SK-N-SH treated with all-trans-retinoic acid at 6 μM for 48 hours (cell line): ENCODE data around the gene DIAPH3.

ENCODE experiments used
- ATAC-seq: fragments of 200-7000 bp; cut with Tn5 transposase; 3 replicates; pipeline ENCODE4 v1.9.1; 2020; ENCODE audit warnings: mild to moderate bottlenecking, moderate library complexity
- BACH2 ChIP-seq: fragments of 250-450 bp; sonication (Bioruptor Pico); IDR thresholded peaks from 2 replicates; pipeline ENCODE4 v1.9.0; 2021; ENCODE audit warnings: mild to moderate bottlenecking, borderline replicate concordance
- CSDC2 ChIP-seq: fragments of 250-450 bp; sonication (Bioruptor Pico); IDR thresholded peaks from 2 replicates; pipeline ENCODE4 v1.5.0; 2020; ENCODE audit warnings: mild to moderate bottlenecking, moderate library complexity
- ESRRG ChIP-seq: fragments of 250-450 bp; sonication (Bioruptor Pico); IDR thresholded peaks from 2 replicates; pipeline ENCODE4 v1.6.1; 2021; ENCODE audit warnings: mild to moderate bottlenecking
- GLIS3 ChIP-seq: fragments of 250-450 bp; sonication (Bioruptor Pico); IDR thresholded peaks from 2 replicates; pipeline ENCODE4 v1.5.0; 2020; ENCODE audit warnings: mild to moderate bottlenecking, moderate library complexity
- ISL1 ChIP-seq: fragments of 250-450 bp; sonication (Bioruptor Pico); IDR thresholded peaks from 2 replicates; pipeline ENCODE4 v2.1.2; 2022; ENCODE audit warnings: mild to moderate bottlenecking, moderate library complexity
- OSR1 ChIP-seq: fragments of 250-450 bp; sonication (Bioruptor Pico); IDR thresholded peaks from 2 replicates; pipeline ENCODE4 v1.8.0; 2022; ENCODE audit warnings: moderate library complexity, mild to moderate bottlenecking, inconsistent platforms
- PPARA ChIP-seq: fragments of 250-450 bp; sonication (Bioruptor Pico); IDR thresholded peaks from 2 replicates; pipeline ENCODE4 v1.5.0; 2020; ENCODE audit warnings: mild to moderate bottlenecking, borderline replicate concordance
- RARB ChIP-seq: fragments of 250-450 bp; sonication (Bioruptor Pico); IDR thresholded peaks from 2 replicates; pipeline ENCODE4 v1.8.0; 2021; ENCODE audit warnings: mild to moderate bottlenecking, moderate library complexity
- SNAI2 ChIP-seq: fragments of 250-450 bp; sonication (Bioruptor Pico); IDR thresholded peaks from 2 replicates; pipeline ENCODE4 v1.5.0; 2020; ENCODE audit warnings: mild to moderate bottlenecking, moderate library complexity
- TCF4 ChIP-seq: fragments of 250-450 bp; sonication (Bioruptor Pico); IDR thresholded peaks from 2 replicates; pipeline ENCODE4 v1.8.0; 2021; ENCODE audit warnings: mild to moderate bottlenecking, moderate library complexity, borderline replicate concordance
- TOX ChIP-seq: fragments of 250-450 bp; sonication (Bioruptor Pico); IDR thresholded peaks from 2 replicates; pipeline ENCODE4 v1.8.0; 2021; ENCODE audit warnings: mild to moderate bottlenecking, moderate library complexity, borderline replicate concordance
- ZC3H10 ChIP-seq: fragments of 250-450 bp; sonication (Bioruptor Pico); IDR thresholded peaks from 2 replicates; pipeline ENCODE4 v1.5.1; 2021; ENCODE audit warnings: mild to moderate bottlenecking, moderate library complexity
- ZFP30 ChIP-seq: fragments of 450-650 bp; formaldehyde crosslinking; IDR thresholded peaks from 2 replicates; pipeline ENCODE4 v1.5.0; 2022; ENCODE audit warnings: mild to moderate bottlenecking, moderate library complexity
- ZNF565 ChIP-seq: fragments of 450-650 bp; formaldehyde crosslinking; conservative IDR thresholded peaks from 2 replicates; pipeline ENCODE4 v1.5.0; 2020; ENCODE audit warnings: low read depth, mild to moderate bottlenecking, moderate library complexity
- ZNF8 ChIP-seq: fragments of 450-650 bp; formaldehyde crosslinking; IDR thresholded peaks from 2 replicates; pipeline ENCODE4 v1.5.0; 2020; ENCODE audit warnings: mild to moderate bottlenecking, moderate library complexity
- TF ChIP-seq, protein P1 (sequence below): fragments of 250-450 bp; sonication (Bioruptor Pico); IDR thresholded peaks from 2 replicates; pipeline ENCODE4 v1.8.0; 2021; ENCODE audit warnings: low read depth, mild to moderate bottlenecking, moderate library complexity, borderline replicate concordance
- TF ChIP-seq, protein P2 (sequence below): fragments of 250-450 bp; sonication (Bioruptor Pico); IDR thresholded peaks from 2 replicates; pipeline ENCODE4 v1.8.0; 2020; ENCODE audit warnings: mild to moderate bottlenecking, moderate library complexity, borderline replicate concordance
- TF ChIP-seq, protein P3 (sequence below): fragments of 250-450 bp; sonication (Bioruptor Pico); IDR thresholded peaks from 2 replicates; pipeline ENCODE4 v1.5.0; 2020; ENCODE audit warnings: mild to moderate bottlenecking, moderate library complexity
- TF ChIP-seq, protein P4 (sequence below): fragments of 250-450 bp; sonication (Bioruptor Pico); IDR thresholded peaks from 2 replicates; pipeline ENCODE4 v1.5.1; 2021; ENCODE audit warnings: mild to moderate bottlenecking, moderate library complexity

DIAPH3 gene

DNA sequence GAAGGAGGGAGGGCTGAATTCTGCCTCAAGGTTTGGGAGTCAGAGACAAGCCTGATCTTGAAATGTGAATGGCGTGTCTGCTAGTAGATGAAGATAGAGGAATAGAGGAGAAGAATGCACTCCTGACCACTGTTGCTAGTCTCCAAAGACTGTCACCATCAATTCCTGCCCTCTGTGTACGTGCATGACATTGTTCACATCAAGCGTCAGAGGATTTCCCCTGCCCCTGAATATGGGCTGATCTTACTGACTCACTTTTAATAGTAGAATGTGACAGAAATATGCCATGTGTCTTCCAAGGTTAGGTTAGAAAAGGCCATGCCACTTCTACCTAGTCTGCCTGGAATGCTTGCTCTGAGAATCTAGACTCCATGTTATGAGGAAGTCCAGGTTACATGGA lies 538.6 kb downstream of the DIAPH3 start:
- TF ChIP-seq TOX (CRISPR knock-in tag) (no peak), GLIS3 (CRISPR knock-in tag) (no peak), ZNF8 (no peak), SNAI2 (CRISPR knock-in tag) (no peak), ESRRG (no peak), PPARA (no peak), CSDC2 (CRISPR knock-in tag) (no peak), ZNF565 (CRISPR knock-in tag) (no peak), ZFP30 (no peak), BACH2 (CRISPR knock-in tag) (no peak)
- TF ChIP-seq, protein P1, sequence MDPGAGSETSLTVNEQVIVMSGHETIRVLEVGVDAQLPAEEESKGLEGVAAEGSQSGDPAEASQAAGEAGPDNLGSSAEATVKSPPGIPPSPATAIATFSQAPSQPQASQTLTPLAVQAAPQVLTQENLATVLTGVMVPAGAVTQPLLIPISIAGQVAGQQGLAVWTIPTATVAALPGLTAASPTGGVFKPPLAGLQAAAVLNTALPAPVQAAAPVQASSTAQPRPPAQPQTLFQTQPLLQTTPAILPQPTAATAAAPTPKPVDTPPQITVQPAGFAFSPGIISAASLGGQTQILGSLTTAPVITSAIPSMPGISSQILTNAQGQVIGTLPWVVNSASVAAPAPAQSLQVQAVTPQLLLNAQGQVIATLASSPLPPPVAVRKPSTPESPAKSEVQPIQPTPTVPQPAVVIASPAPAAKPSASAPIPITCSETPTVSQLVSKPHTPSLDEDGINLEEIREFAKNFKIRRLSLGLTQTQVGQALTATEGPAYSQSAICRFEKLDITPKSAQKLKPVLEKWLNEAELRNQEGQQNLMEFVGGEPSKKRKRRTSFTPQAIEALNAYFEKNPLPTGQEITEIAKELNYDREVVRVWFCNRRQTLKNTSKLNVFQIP (CRISPR knock-in tag) = no peak
- TF ChIP-seq, protein P2, sequence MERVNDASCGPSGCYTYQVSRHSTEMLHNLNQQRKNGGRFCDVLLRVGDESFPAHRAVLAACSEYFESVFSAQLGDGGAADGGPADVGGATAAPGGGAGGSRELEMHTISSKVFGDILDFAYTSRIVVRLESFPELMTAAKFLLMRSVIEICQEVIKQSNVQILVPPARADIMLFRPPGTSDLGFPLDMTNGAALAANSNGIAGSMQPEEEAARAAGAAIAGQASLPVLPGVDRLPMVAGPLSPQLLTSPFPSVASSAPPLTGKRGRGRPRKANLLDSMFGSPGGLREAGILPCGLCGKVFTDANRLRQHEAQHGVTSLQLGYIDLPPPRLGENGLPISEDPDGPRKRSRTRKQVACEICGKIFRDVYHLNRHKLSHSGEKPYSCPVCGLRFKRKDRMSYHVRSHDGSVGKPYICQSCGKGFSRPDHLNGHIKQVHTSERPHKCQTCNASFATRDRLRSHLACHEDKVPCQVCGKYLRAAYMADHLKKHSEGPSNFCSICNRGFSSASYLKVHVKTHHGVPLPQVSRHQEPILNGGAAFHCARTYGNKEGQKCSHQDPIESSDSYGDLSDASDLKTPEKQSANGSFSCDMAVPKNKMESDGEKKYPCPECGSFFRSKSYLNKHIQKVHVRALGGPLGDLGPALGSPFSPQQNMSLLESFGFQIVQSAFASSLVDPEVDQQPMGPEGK (CRISPR knock-in tag) = no peak
- TF ChIP-seq, protein P3, sequence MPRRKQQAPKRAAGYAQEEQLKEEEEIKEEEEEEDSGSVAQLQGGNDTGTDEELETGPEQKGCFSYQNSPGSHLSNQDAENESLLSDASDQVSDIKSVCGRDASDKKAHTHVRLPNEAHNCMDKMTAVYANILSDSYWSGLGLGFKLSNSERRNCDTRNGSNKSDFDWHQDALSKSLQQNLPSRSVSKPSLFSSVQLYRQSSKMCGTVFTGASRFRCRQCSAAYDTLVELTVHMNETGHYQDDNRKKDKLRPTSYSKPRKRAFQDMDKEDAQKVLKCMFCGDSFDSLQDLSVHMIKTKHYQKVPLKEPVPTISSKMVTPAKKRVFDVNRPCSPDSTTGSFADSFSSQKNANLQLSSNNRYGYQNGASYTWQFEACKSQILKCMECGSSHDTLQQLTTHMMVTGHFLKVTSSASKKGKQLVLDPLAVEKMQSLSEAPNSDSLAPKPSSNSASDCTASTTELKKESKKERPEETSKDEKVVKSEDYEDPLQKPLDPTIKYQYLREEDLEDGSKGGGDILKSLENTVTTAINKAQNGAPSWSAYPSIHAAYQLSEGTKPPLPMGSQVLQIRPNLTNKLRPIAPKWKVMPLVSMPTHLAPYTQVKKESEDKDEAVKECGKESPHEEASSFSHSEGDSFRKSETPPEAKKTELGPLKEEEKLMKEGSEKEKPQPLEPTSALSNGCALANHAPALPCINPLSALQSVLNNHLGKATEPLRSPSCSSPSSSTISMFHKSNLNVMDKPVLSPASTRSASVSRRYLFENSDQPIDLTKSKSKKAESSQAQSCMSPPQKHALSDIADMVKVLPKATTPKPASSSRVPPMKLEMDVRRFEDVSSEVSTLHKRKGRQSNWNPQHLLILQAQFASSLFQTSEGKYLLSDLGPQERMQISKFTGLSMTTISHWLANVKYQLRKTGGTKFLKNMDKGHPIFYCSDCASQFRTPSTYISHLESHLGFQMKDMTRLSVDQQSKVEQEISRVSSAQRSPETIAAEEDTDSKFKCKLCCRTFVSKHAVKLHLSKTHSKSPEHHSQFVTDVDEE (CRISPR knock-in tag) = no peak
- TF ChIP-seq, protein P4, sequence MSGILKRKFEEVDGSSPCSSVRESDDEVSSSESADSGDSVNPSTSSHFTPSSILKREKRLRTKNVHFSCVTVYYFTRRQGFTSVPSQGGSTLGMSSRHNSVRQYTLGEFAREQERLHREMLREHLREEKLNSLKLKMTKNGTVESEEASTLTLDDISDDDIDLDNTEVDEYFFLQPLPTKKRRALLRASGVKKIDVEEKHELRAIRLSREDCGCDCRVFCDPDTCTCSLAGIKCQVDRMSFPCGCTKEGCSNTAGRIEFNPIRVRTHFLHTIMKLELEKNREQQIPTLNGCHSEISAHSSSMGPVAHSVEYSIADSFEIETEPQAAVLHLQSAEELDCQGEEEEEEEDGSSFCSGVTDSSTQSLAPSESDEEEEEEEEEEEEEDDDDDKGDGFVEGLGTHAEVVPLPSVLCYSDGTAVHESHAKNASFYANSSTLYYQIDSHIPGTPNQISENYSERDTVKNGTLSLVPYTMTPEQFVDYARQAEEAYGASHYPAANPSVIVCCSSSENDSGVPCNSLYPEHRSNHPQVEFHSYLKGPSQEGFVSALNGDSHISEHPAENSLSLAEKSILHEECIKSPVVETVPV (CRISPR knock-in tag) = no peak
- TF ChIP-seq, all 23 proteins: peak for 0
- ATAC-seq = no peak

DNA sequence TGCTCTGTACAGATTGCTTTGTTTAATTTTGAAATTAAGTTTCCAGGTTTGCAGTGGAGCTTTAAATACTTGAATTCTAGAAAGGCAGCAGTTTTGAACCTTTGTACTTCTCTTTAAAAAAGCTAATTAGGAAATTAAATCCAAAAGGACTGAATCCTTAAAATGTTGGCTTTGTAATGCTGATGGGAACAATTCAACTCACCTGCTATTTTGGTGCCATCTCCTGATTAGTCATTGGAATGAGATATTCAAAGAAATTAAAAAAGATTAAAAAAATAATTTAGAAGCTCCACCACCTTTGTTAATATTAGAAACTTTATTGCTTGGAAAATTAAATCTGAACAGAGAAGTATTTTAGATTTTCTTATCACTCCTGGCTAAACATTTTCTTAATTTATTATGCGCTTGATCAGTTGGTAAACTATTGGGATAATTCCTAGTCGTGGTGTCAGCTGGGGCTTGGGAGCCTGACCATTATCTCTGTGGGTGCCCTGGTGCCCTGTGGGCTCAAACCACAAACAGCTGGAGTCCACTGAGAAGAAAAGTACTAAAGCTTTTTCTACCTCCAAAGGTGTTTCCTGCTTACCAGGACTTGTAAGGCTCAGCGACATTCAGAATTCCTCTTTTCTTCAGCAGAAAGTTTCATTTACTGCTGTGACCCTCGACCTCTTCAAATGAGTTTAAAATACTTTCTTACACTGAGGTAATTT lies 540.4 kb downstream of the DIAPH3 start:
- TF ChIP-seq GLIS3 (CRISPR knock-in tag) (no peak), BACH2 (CRISPR knock-in tag) (no peak), ZFP30 (no peak), ISL1 (no peak), ZC3H10 (CRISPR knock-in tag) (no peak)
- ATAC-seq = no peak

DNA sequence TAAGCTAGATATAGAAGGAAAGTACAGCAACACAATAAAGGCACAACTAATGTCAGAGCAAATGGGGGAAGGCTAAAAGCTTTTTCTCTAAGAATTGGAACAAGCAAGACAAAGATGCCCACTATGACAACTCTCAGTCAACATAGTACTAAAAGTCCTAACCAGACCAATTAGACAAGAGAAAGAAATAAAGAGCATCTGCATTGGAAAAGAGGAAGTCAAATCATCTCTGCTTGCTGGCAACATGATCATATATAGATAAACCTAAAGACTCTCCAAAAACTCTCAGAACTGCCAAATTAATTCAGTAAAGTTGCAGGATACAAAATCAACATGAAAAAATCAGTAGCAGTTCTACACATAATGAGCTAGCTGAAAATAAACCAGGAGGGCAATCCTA lies 542.0 kb downstream of the DIAPH3 start:
- TF ChIP-seq ZFP30 (no peak), OSR1 (no peak), TCF4 (CRISPR knock-in tag) (no peak), CSDC2 (CRISPR knock-in tag) (no peak), ZC3H10 (CRISPR knock-in tag) (no peak), RARB (CRISPR knock-in tag) (no peak), PPARA (no peak)
- ATAC-seq = no peak
